GM21526 (cell line): ENCODE results near the gene GREM2.

Experiments
- ATAC-seq: cut with Tn5 transposase; IDR thresholded peaks from one replicate; pipeline ENCODE4 v1.9.1; 2021; ENCODE audit warnings: moderate library complexity; ENCODE audit not compliant: unreplicated experiment, low FRiP score

The GREM2 gene

DNA sequence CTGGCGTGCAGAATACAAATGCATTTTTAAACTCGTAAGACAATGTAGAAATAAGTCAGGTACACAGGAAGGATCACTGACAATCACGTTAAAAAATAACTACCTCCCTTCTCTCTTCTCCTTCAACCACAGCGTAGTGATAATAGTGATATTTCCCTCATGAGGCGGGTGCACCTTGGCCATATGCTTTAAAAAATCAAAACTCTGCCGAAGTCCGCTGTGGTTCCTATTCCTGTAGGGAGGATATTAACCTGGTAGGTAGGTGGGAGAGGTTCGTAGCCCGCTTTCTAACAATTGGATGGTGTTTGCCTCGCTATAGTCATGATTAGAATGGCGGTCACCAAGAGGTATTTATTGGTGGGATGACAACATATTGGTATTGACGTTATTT, 732 bp downstream of the GREM2 start:
- ATAC-seq, result no peak

DNA sequence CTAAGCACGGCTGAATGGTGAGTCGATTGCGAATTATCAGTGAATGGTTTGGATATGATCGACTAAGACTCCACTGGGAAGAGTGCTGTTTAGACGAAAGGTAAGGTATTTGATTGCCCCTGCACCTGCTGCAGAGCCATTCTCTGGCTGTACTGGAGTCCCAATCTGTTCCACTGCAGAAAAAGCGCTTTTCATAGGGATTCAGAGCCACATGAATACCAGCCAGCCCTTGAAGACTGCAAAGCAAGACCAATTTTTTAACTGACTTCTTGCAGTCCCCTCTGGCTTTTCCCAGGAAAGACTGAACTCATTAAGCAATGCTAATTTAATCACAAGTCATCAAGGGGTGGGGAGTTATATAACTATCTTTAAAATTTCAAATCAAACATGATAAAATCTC, 1.3 kb downstream of the GREM2 start:
- ATAC-seq, result no peak

GRCh38 chr1:240609527-240610060, 2.4 kb downstream of the GREM2 start:
- no peak for ATAC-seq

- no peak for ATAC-seq
Measured at GRCh38 chr1:240608707-240609106, 3.2 kb downstream of the GREM2 start.

DNA sequence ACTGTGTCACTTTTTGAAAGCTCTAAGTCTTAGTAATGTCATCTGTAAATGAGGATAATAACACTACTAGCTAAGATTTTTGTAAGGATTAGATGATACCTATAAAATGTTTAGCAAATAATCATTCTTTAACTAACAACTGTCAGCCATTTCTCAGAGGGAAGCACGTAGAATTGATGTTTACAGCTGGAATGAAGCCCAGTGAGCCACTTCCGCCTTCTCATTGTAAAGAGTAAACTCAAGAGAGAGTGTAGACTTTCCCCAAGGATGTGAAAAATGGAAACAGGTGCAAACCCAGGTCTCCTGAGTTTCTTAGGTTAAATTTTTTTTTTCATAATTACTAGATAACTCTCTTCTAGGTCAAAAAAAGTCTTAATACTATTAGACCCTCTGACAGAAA, 4.9 kb downstream of the GREM2 start:
- no peak for ATAC-seq

DNA sequence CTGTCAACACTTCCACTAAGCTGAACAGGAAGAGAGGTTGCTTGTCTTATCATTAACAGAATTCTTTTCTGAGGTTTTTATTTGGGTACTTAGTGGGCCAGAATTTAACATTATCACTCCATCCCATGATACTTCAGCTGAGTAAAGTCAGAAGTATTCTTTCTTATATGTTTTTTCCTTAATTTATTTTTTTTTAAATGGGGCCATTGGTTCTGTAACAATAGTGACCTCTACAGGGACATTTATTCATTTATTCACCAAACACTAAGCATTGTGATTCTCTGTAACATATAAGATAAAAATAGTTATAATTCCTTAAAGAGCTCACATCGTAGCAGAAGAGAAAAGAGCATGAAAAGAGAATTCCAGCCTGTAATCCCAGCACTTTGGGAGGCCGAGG, 9.8 kb downstream of the GREM2 start:
- ATAC-seq, result no peak

DNA sequence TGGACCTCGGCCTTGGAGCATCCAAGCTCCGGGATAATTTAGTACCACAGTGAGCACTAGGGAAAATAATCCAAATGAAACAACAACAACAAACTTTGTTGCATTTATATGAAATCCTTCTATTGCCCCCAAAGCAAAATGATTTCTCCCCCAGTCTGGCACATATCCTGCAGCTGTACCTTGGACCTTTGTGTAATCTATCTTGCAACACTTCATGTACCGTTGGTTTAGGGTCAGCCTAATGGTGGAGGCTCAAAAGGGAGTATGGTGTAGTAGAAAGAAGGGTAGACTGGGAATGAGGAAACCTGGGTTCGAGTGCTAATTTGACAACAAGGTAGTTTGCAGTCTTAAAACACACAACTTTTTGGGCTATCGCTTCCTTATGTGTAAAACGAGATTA, 12.1 kb downstream of the GREM2 start:
- ATAC-seq, result no peak

- ATAC-seq, result no peak
Measured at GRCh38 chr1:240599299-240599698, 12.7 kb downstream of the GREM2 start.

GRCh38 chr1:240598216-240599001, 13.5 kb downstream of the GREM2 start:
- no peak for ATAC-seq

DNA sequence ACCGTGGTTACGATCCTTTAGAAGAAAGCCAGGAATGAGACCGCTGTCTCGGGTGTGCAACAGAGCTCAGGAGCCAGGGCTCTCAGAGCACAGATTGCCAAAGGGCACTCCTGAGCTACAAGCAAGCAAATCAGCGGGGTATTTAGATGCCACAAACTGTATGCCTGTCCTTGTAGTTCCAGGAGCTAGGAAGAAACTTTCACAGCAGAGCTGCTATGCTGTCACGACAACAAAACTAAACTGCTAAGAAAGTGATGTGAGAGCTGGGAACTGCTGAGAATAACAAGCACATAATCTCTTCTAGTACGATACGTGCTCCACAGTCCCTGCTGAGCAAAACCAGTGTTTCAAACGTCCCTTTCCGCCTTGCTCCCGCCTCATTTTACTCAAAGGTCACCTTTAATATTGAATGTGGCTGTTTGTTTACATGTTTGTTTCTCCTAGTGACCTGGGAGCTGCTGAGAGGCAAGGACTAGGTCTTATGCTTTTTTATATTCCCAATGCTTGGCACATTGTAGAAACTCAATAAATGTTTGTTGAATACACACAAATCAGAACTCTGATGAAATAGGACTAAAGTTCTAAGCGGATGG, 14.7 kb downstream of the GREM2 start:
- no peak for ATAC-seq

DNA sequence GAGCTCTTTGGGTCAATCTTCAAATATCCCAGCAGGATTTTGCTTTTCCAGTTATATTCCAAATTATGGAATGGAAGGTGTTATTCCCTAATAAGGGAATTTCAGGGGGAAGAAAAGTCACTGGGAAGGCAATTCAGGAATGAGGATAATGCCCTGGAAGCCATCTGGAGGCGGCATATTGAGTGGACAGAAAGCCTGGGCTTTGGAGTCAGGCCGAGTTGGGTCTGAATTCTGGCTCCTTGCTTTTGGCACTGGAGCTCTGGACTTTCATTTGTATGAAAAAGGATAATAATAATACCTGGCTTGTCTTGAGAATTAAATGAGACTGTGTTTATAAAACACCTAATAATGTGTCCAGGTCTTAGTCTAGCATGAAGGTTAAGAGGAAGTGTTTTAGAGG, 16.5 kb downstream of the GREM2 start:
- ATAC-seq, result no peak

DNA sequence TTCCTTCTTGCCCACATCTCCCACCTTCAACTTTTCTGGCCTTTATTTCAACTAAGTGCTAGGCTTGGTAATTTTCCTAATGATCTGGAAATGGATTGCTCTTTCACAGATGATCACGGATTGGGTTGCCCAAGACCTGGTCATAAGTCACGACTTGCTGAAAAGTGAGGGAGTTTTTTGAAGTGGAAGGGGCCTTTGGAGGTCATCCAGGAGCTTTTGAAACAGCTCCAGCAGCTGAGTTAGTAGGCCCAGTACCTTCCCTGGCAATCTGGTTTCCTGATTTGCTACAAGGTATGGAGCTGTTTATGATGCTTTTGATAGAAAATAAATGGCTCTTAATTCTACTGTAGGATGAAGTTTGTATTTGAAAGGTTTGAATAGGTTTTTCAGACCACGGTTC, 20.4 kb downstream of the GREM2 start:
- no peak for ATAC-seq

DNA sequence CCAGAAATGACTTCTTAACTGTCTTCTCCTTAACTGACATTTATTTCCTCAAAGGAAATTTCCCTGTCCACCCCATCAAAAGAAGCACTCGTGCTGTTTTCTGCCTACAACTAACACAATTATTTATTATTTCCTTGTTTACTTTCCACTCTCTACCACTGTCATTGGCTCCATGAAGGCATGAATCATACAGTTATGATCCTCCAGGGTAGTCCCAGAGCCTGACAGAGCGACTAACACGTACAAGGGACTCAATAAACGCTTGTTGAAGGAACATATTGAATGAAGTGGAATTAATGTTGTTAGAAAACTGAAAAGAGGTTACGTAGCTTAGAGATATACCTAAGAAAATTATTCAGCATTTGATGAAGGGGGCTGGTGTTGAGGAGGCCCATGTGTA, 20.9 kb downstream of the GREM2 start:
- no peak for ATAC-seq

DNA sequence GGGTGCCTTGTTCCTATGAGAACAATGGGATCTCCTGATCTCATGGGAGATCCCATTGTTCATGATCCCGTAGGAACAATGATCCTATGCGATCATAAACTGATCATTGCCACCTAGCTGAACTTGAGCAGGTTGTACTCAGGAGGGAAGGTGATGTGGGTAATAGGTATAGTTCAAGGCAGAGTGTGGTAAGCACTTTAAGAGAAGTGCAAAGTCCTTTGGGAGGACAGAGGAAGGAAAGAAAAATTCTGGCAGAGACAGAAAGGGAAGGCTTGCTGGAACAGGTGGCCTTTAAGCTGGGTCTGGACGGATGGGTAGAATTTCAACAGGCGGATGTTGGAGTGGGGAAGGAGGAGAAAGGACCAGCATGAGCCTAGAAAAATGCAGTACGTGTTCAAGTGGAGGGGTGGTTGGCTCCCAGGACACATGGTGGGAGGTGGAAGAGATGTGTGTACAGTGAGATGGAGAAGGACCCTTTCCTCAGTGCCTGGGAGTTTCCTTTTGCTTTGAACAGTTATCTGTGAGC, 22.3 kb downstream of the GREM2 start:
- ATAC-seq, result no peak

GRCh38 chr1:240586006-240586405, 25.9 kb downstream of the GREM2 start:
- no peak for ATAC-seq

- ATAC-seq, result no peak
Measured at GRCh38 chr1:240582953-240583352, 29.0 kb downstream of the GREM2 start.

DNA sequence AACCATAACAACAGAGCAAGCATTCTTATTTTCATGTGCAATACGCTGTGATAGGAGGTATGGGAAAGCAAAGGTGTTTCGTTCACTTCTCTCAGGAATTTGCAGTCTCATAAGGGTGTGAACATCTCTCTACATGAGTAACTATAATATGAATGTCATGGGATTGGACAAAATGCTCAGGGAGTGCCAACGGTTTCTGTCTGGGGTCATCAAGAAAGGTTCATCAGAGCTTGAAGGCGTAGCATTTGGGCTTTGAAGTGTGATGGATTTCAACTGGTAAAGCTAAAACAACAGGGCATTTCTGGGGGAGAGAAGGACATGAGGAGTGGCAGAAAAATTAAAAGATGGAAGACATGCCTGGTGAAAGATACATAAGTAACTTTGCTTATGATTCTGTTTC, 32.4 kb downstream of the GREM2 start:
- no peak for ATAC-seq

DNA sequence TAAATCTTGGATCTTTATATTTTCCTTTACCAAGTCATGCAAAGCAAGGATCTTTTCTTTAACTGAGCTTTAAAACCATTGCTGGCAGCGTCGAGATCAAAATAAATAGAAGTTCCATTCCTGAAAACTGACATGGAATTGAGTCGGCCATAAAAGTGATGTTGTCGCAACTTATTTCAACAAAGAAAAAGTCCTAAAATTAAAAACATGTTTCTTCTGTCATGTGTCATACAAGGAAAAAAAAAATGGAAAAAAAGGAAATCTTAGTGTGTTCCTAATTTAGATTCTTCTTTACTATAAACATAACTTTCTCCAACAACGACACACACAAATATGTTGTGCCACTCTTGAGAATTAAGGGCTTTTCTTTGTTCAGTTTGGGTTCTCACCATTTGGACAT, 34.9 kb downstream of the GREM2 start:
- no peak for ATAC-seq

- ATAC-seq, result no peak
Measured at GRCh38 chr1:240575981-240576662, 35.8 kb downstream of the GREM2 start.

DNA sequence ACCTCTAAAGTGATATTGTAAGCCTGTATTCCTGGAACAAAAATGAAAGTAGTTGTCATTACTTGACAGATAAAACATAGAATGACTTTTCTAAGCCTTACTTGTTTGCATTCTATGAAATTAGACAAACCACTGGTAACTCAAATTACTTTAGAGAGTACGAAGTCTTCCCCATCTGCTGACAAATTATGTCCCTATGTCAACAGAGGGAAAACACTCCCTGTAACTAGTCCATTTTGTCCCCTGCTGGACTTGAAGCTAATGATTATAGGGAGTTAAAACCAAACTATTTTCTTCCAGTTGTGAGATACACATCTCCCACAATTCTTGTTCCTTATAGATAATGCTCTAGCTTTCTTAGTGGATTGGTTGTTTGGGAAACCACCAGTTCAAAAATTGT, 39.6 kb downstream of the GREM2 start:
- ATAC-seq, result no peak

GRCh38 chr1:240571782-240572181, 40.2 kb downstream of the GREM2 start:
- no peak for ATAC-seq
